H9 (cell line): ENCODE data around the gene WFDC1. TPM values are rescaled to one million over a fixed set of nuclear protein-coding genes. Genes with fewer than 3 reads are reported as not detected.

Experiments used
- DNase-seq: peaks from one replicate; pipeline ENCODE4 v3.0.0-alpha.2; 2017
- H2AFZ ChIP-seq: one replicate; pipeline ENCODE4 v1.6.1; 2013; ENCODE audit warnings: mild to moderate bottlenecking, low read length, control low read depth, moderate library complexity
- H2AK5ac ChIP-seq: 2 replicates; pipeline ENCODE4 v1.6.1; 2013; ENCODE audit warnings: low read length, control low read depth, mixed read lengths; ENCODE audit not compliant: insufficient read length
- H2BK120ac ChIP-seq: one replicate; pipeline ENCODE4 v1.6.1; 2013; ENCODE audit warnings: low read depth, mild to moderate bottlenecking, low read length, control low read depth, inconsistent platforms; ENCODE audit not compliant: poor library complexity, severe bottlenecking
- H2BK12ac ChIP-seq: 2 replicates; pipeline ENCODE4 v1.6.1; 2013; ENCODE audit warnings: low read length, control low read depth, mixed read lengths, low read depth; ENCODE audit not compliant: insufficient read length
- H2BK15ac ChIP-seq: 2 replicates; pipeline ENCODE4 v1.6.1; 2013; ENCODE audit warnings: low read depth, low read length, control low read depth
- H2BK20ac ChIP-seq: one replicate; pipeline ENCODE4 v1.6.1; 2013; ENCODE audit warnings: low read depth, mild to moderate bottlenecking, low read length, control low read depth, inconsistent platforms; ENCODE audit not compliant: poor library complexity, severe bottlenecking
- H2BK5ac ChIP-seq: 2 replicates; pipeline ENCODE4 v1.6.1; 2013; ENCODE audit warnings: low read length, control low read depth, mixed read lengths; ENCODE audit not compliant: insufficient read length
- H3K14ac ChIP-seq: 2 replicates; pipeline ENCODE4 v1.6.1; 2013; ENCODE audit warnings: low read length, control low read depth; ENCODE audit not compliant: insufficient read depth
- H3K18ac ChIP-seq: 2 replicates; pipeline ENCODE4 v1.6.1; 2013; ENCODE audit warnings: low read depth, mild to moderate bottlenecking, mixed read lengths, low read length, control low read depth; ENCODE audit not compliant: insufficient read length
- H3K23ac ChIP-seq: 2 replicates; pipeline ENCODE4 v1.6.1; 2013; ENCODE audit warnings: low read length, control low read depth, mixed read lengths, low read depth; ENCODE audit not compliant: insufficient read length
- H3K23me2 ChIP-seq: 2 replicates; pipeline ENCODE4 v1.6.1; 2013; ENCODE audit warnings: low read depth, mild to moderate bottlenecking, mixed read lengths, low read length, control low read depth; ENCODE audit not compliant: insufficient read length, poor library complexity, severe bottlenecking
- H3K27ac ChIP-seq: 2 replicates; pipeline ENCODE4 v1.5.1; 2013; ENCODE audit warnings: low read length, control low read depth, mixed read lengths, low read depth; ENCODE audit not compliant: insufficient read length
- H3K27me3 ChIP-seq: 2 replicates; pipeline ENCODE4 v1.6.1; 2013; ENCODE audit warnings: low read length, control low read depth, inconsistent platforms; ENCODE audit not compliant: insufficient read depth
- H3K4ac ChIP-seq: 2 replicates; pipeline ENCODE4 v1.6.1; 2013; ENCODE audit warnings: low read depth, mild to moderate bottlenecking, control low read depth, inconsistent platforms, low read length, moderate library complexity
- H3K4me1 ChIP-seq: 2 replicates; pipeline ENCODE4 v1.6.1; 2013; ENCODE audit warnings: low read length, control low read depth, inconsistent platforms; ENCODE audit not compliant: insufficient read depth
- H3K4me2 ChIP-seq: 2 replicates; pipeline ENCODE4 v1.6.1; 2013; ENCODE audit warnings: low read length, control low read depth, mixed read lengths; ENCODE audit not compliant: insufficient read length, insufficient read depth
- H3K56ac ChIP-seq: 2 replicates; pipeline ENCODE4 v1.6.1; 2013; ENCODE audit warnings: low read depth, mild to moderate bottlenecking, mixed read lengths, low read length, control low read depth; ENCODE audit not compliant: insufficient read length
- H3K79me1 ChIP-seq: 2 replicates; pipeline ENCODE4 v1.6.1; 2013; ENCODE audit warnings: low read depth, mild to moderate bottlenecking, moderate library complexity, low read length, control low read depth, inconsistent platforms; ENCODE audit not compliant: insufficient read depth, poor library complexity, severe bottlenecking
- H3K79me2 ChIP-seq: 2 replicates; pipeline ENCODE4 v1.6.1; 2013; ENCODE audit warnings: low read length, control low read depth, inconsistent platforms; ENCODE audit not compliant: insufficient read depth
- H3K9ac ChIP-seq: 2 replicates; pipeline ENCODE4 v1.6.1; 2013; ENCODE audit warnings: low read length, control low read depth, mixed read lengths; ENCODE audit not compliant: insufficient read length; ENCODE audit errors: extremely low read depth
- H3K9me3 ChIP-seq: one replicate; pipeline ENCODE4 v1.6.1; 2013; ENCODE audit warnings: low read depth, low read length, inconsistent platforms; ENCODE audit not compliant: control insufficient read depth
- H3T11ph ChIP-seq: one replicate; pipeline ENCODE4 v1.6.1; 2013; ENCODE audit warnings: mild to moderate bottlenecking, low read length, control low read depth, inconsistent platforms
- H4K20me1 ChIP-seq: one replicate; pipeline ENCODE4 v1.6.1; 2013; ENCODE audit not compliant: control insufficient read depth, insufficient read length, insufficient read depth
- H4K5ac ChIP-seq: 2 replicates; pipeline ENCODE4 v1.6.1; 2013; ENCODE audit warnings: low read depth, mild to moderate bottlenecking, mixed read lengths, low read length, control low read depth; ENCODE audit not compliant: insufficient read length
- H4K8ac ChIP-seq: replicated peaks from 2 replicates; pipeline ENCODE4 v1.6.1; 2013; ENCODE audit warnings: low read length, control low read depth, mixed read lengths, low read depth; ENCODE audit not compliant: insufficient read length
- H4K91ac ChIP-seq: 2 replicates; pipeline ENCODE4 v1.6.1; 2013; ENCODE audit warnings: low read depth, mild to moderate bottlenecking, moderate library complexity, mixed read lengths, low read length, control low read depth; ENCODE audit not compliant: insufficient read length
- H3K27ac Mint-ChIP-seq, 3 experiments: 2 replicates in 2 of 3; 3 replicates in 1 of 3; pipeline ENCODE4 v1.8.0; 2020 to 2021; ENCODE audit warnings: mixed read lengths in 3 of 3, mild to moderate bottlenecking in 1 of 3, moderate library complexity in 1 of 3
- H3K27me3 Mint-ChIP-seq: 2 replicates; pipeline ENCODE4 v1.8.0; 2021; ENCODE audit warnings: low read depth, mild to moderate bottlenecking, moderate library complexity, mixed read lengths
- H3K36me3 Mint-ChIP-seq, 3 experiments: 2 replicates in 2 of 3; 3 replicates in 1 of 3; pipeline ENCODE4 v1.8.0; 2020 to 2021; ENCODE audit warnings: low read depth in 3 of 3, mixed read lengths in 3 of 3; ENCODE audit not compliant: insufficient read depth in 1 of 3
- H3K4me1 Mint-ChIP-seq, 2 experiments: 2 replicates each; pipeline ENCODE4 v1.8.0; 2020; ENCODE audit warnings: mixed read lengths in 2 of 2
- H3K4me3 Mint-ChIP-seq, 2 experiments: 2 replicates in 1 of 2; 3 replicates in 1 of 2; pipeline ENCODE4 v1.8.0; 2020 to 2021; ENCODE audit warnings: mild to moderate bottlenecking in 2 of 2, mixed read lengths in 2 of 2, moderate library complexity in 1 of 2
- H3K9me3 Mint-ChIP-seq, 2 experiments: 2 replicates in 1 of 2; 3 replicates in 1 of 2; pipeline ENCODE4 v1.8.0; 2020; ENCODE audit warnings: mild to moderate bottlenecking in 2 of 2, mixed read lengths in 2 of 2, moderate library complexity in 1 of 2
- WGBS: extraction: QIAGEN DNeasy Blood & Tissue Kit; methylation state at CpG from one replicate; pipeline ENCODE4 v1.1.7; 2013; ENCODE audit warnings: missing lambda C conversion rate, low lambda C conversion rate, mixed read lengths; ENCODE audit not compliant: insufficient read length; ENCODE audit errors: extremely low coverage; 5-methylcytosine and 5-hydroxymethylcytosine counted together
- total RNA-seq: library from RNA; stranded (reverse); gene quantifications from 2 replicates; pipeline ENCODE4 v1.2.1, GENCODE V29; 2021
- TF ChIP-seq, protein P1 (sequence below): fragments of 200-600 bp; sonication (generic); conservative IDR thresholded peaks from 3 replicates; pipeline ENCODE4 v1.8.0; 2021; ENCODE audit warnings: antibody characterized with exemption, mild to moderate bottlenecking

Gene WFDC1
- total RNA-seq, 1 experiment from 2014 or later = 0.24 TPM

DNA sequence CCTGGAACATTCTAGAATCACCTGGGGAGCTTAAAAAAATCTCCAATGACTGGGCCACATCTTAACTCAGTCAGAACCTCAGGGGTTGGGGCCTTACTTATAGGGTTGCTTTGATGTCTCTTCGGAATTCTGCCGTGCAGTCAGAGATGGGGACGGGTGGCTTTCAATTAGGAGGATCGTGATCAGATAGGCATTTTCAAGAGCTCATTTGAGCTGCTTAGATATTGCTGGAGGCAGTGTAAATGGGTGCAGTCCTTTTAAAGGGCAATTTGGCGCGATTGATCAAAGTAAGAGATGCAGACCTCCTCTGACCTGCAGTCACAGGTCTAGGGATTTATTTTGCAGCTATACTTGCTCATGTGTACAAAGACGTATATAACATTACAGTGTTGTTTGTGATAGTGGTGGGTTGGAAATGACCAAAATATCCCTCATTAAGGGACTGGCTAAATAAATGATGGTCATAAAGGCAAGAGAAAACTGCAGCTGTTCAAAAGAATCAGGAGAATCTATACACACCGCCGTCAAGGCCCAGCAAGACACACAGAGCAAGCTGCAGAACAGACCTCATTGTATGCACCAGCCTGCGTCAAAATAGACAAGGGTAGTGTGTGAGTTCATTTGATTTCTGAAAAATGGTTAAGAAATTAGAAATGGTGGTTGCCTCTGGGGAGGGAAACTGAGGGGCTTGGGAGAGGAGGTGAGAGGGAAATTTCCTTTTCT lies 48.6 kb upstream of the WFDC1 start:
- Histone ChIP-seq H3K4me2 (no peak overlapping the region), H3K23me2 (no peaks in the 10 kb centered on the region), H2AK5ac (no peak overlapping the region), H3K27ac (no peak overlapping the region), H2AFZ (no peak overlapping the region), H2BK12ac (no peak overlapping the region), H3K9ac (no peak overlapping the region), H3K18ac (no peak overlapping the region), H2BK20ac (no peak overlapping the region), H3K23ac (no peak overlapping the region), H3K79me1 (no peaks in the 10 kb centered on the region), H3K4ac (no peak overlapping the region), H3K4me1 (no peaks in the 10 kb centered on the region), H4K5ac (no peak overlapping the region), H4K8ac (no peak overlapping the region), H2BK120ac (no peak overlapping the region), H3K27me3 (no peaks in the 10 kb centered on the region), H3K9me3 (no peaks in the 10 kb centered on the region), H3K56ac (no peak overlapping the region), H4K20me1 (no peaks in the 10 kb centered on the region), H3K79me2 (no peaks in the 10 kb centered on the region), H2BK5ac (no peak overlapping the region), H3T11ph (no peak overlapping the region), H3K14ac (no peak overlapping the region), H4K91ac (no peak overlapping the region), H2BK15ac (no peak overlapping the region)
- Mint-ChIP-seq H3K9me3 (peaks cover 0 to 4% of the 10 kb centered on the region in 2 experiments; a peak in 3 of 5 replicates), H3K27me3 (peaks cover 8% of the 10 kb centered on the region), H3K36me3 (no peaks in the 10 kb centered on the region), H3K27ac (no peak overlapping the region; a peak in 1 of 7 replicates), H3K4me1 (no peaks in the 10 kb centered on the region), H3K4me3 (no peak overlapping the region)
- no CpG with 5 or more reads among the region's 10 CpGs for WGBS
- no peak for DNase-seq
- TF ChIP-seq, protein P1, sequence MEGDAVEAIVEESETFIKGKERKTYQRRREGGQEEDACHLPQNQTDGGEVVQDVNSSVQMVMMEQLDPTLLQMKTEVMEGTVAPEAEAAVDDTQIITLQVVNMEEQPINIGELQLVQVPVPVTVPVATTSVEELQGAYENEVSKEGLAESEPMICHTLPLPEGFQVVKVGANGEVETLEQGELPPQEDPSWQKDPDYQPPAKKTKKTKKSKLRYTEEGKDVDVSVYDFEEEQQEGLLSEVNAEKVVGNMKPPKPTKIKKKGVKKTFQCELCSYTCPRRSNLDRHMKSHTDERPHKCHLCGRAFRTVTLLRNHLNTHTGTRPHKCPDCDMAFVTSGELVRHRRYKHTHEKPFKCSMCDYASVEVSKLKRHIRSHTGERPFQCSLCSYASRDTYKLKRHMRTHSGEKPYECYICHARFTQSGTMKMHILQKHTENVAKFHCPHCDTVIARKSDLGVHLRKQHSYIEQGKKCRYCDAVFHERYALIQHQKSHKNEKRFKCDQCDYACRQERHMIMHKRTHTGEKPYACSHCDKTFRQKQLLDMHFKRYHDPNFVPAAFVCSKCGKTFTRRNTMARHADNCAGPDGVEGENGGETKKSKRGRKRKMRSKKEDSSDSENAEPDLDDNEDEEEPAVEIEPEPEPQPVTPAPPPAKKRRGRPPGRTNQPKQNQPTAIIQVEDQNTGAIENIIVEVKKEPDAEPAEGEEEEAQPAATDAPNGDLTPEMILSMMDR = no peak
